SK-N-SH (cell line): ENCODE results near the gene MAPRE2.

Experiments used
- MXI1 ChIP-seq: IDR thresholded peaks from 2 replicates; pipeline ENCODE4 v1.6.1; 2012; ENCODE audit warnings: mild to moderate bottlenecking, low read depth, low read length, improper control_type of control experiment
- PBX3 ChIP-seq: IDR thresholded peaks from 2 replicates; pipeline ENCODE4; 2012
- TAF1 ChIP-seq: IDR thresholded peaks from 2 replicates; pipeline ENCODE4 v1.6.1; 2012; ENCODE audit warnings: low read depth, mild to moderate bottlenecking, low read length, moderate library complexity, borderline replicate concordance

GRCh38 chr18:35155398-35156117 lies 114.3 kb downstream of the MAPRE2 start:
- no peak for TF ChIP-seq PBX3
- TF ChIP-seq TAF1, result no peak
- peak; percentile 53; the same call in 1 of the 2 replicates for TF ChIP-seq MXI1
